Psoas muscle (tissue), 8 donors: Measurements from ENCODE around the gene ANKS4B. TPM values are rescaled to one million over a fixed set of nuclear protein-coding genes. Genes with fewer than 3 reads are reported as not detected.

Source experiments
- ATAC-seq, 4 donors: fragments of 200-7000 bp; cut with Tn5 transposase; one replicate each; pipeline ENCODE4 v1.9.1; 2020; ENCODE audit warnings: moderate library complexity in 3 of 4, mild to moderate bottlenecking in 2 of 4
- DNase-seq, 2 donors: peaks; one replicate each; pipeline ENCODE4 v3.0.0-alpha.2; 2020
- H3K27ac ChIP-seq: fragments of 200-600 bp; one replicate; pipeline ENCODE4 v1.8.0; 2022
- H3K27me3 ChIP-seq, 3 donors: fragments of 200-600 bp in 1 of 3; one replicate each; pipeline versions ENCODE4 v1.6.1 to v1.8.0; 2013 to 2022; ENCODE audit warnings: low read length in 2 of 3, mild to moderate bottlenecking in 2 of 3, moderate library complexity in 1 of 3; ENCODE audit not compliant: insufficient read depth in 3 of 3
- H3K36me3 ChIP-seq, 2 donors: fragments of 200-600 bp in 1 of 2; one replicate each; pipeline versions ENCODE4 v1.6.1 to v1.8.0; 2013 to 2022; ENCODE audit warnings: low read depth in 1 of 2, mild to moderate bottlenecking in 1 of 2, moderate library complexity in 1 of 2; ENCODE audit not compliant: insufficient read depth in 1 of 2
- H3K4me1 ChIP-seq: fragments of 200-600 bp; one replicate; pipeline ENCODE4 v1.8.0; 2022
- H3K4me3 ChIP-seq: fragments of 200-600 bp; one replicate; pipeline ENCODE4 v1.8.0; 2022; ENCODE audit warnings: mild to moderate bottlenecking
- H3K9me3 ChIP-seq: fragments of 200-600 bp; one replicate; pipeline ENCODE4 v1.8.0; 2022
- CTCF ChIP-seq: fragments of 200-600 bp; IDR thresholded peaks from one replicate; pipeline ENCODE4 v1.8.0; 2022; ENCODE audit warnings: antibody characterized with exemption
- WGBS, 3 donors: extraction: QIAGEN DNeasy Blood & Tissue Kit; methylation state at CpG; one replicate each; pipeline versions ENCODE4 v1.1.6 to v1.1.7; 2013; 5-methylcytosine and 5-hydroxymethylcytosine counted together
- intact Hi-C, 2 donors: fragments of 100-400 bp; cut with DNase I; formaldehyde crosslinking; loops; one replicate each; pipeline versions ENCODE4 v1.11.0 to v1.14.2; 2022
- polyA plus RNA-seq, 3 donors: library from polyadenylated mRNA; stranded (reverse); fragments of 200-250 nt; gene quantifications; one replicate each; pipeline ENCODE4 v1.2.3, GENCODE V29; 2013
- total RNA-seq, 4 donors: library from RNA; stranded (reverse); fragmentation: NEBNext Ultra II Directional in 2 of 4; extraction: Animal tissue kit (Norgen Biotek cat#: 25700) in 2 of 4; gene quantifications; one replicate each; pipeline versions ENCODE4 v1.2.1 to v1.2.4, GENCODE V29; 2021 to 2023
- donor health status: healthy with polysubstance abuse.
- donor health status: DM: no; HTN: no; CAD: no; lungs with moderate emphysema.
- donor health status: Bipolar disorder and iron deficiency.
- donor health status: healthy.
- donor health status: DM: yes; HTN: yes; CAD: no.
- donor health status: DM: no; HTN: no; CAD: no.
- donor health status: DM: no; HTN: no; CAD: no.
- donor health status: DM: yes; HTN: yes; CAD: no.

Gene ANKS4B
- total and polyA plus RNA-seq, 7 donors = 0.01 TPM; not detected in 6

DNA sequence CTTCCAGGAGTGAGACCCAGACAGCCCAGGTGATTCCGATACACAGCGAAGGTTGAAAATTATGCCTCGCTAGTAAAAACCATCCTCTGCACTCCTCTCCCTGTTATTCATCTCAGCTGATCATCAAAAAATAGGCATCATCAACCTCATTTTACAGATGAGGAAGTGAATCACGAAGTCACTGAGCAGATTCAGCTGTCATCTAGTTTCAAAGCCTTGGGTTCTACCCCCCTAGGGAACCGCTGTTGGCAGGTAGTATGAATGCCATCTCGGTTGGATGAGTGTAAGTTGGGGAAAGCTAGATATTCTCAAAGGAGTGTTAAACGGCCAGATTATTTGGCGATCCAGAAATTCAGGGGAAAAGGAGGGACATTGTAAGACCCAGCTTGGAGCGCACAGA lies 42.6 kb downstream of the ANKS4B start:
- Histone ChIP-seq H3K27ac (no peak overlapping the region), H3K9me3 (no peaks in the 10 kb centered on the region), H3K4me1 (peaks cover 4% of the 10 kb centered on the region), H3K36me3 (no peaks in the 10 kb centered on the region), H3K4me3 (no peak overlapping the region), H3K27me3 (peaks cover 0 to 21% (median 0%) of the 10 kb centered on the region in 3 donors)
- TF ChIP-seq CTCF = no peak
- 71 to 81% (median 76%) methylated on average over 9 of the region's 9 CpGs for WGBS, 3 donors
- DNase-seq (no peak), ATAC-seq (no peak)
- intact Hi-C loops = loop anchor here in 1 of 2 donors (5.0 kb wide), 2 partner anchors 89 to 119 kb away; partner anchors contain the start of gene LDAF1

DNA sequence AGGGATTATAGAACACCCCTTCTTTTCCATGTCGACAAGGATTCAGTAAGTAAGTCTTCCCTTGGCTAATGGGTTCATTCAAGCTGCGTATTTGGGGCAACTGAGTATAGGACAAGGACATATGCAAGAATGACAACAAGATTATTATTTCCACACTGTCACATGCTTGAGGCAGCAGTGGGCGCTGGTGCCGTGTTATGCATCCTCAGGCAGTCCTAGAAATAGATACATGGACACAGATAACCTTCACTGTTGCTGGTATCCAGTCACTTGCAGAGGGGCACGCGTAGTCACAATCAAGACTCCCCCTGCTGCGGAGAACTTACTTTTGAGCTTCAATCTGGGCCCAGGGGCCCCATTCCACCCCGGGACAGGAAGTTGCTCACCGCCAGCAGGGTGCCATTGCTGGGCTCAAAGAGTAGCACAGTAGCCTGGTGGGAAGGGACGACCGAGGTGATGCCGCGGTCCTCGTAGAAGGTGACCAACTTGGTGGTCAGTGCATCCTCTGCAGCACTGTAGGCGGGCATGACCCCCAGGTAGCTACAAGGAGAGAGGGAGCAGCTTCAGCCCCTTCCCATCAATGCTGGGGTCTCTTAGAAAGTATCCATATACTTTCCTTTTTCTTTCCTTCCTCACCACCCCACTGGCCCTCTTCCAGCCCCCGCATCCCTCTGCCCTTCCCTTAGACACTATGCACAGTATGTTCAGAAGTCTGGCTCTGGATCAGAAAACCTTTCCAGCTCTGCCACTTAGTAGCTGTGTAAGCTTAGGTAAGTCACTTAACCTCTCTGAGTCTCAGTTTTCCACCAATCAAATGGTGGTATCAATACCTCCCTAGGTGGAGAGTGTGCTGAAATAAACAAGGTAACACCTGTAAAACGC lies 43.8 kb downstream of the ANKS4B start:
- intact Hi-C loops = loop anchor here in 1 of 2 donors (5.0 kb wide), 2 partner anchors 90 to 120 kb away; partner anchors contain the start of gene LDAF1
- ATAC-seq = peak in 3 of 4 donors; percentile 12 to 65 (median 62)
- no peak for TF ChIP-seq CTCF
- peak overlapping the region; percentile 0 for H3K27ac ChIP-seq
- peaks cover 4% of the 10 kb centered on the region for H3K4me1 ChIP-seq
- peak overlapping the region; percentile 66 for H3K4me3 ChIP-seq
- no peaks in the 10 kb centered on the region for H3K9me3 ChIP-seq
- peaks cover 0 to 25% (median 0%) of the 10 kb centered on the region in 3 donors for H3K27me3 ChIP-seq
- H3K36me3 ChIP-seq = no peaks in the 10 kb centered on the region
- DNase-seq = no peak
- 58 to 70% (median 68%) methylated on average over 17 of the region's 17 CpGs for WGBS, 3 donors

- 0 to 1% (median 1%) methylated on average over 39 to 46 of the region's 46 CpGs for WGBS, 3 donors
- peak; percentile 88 to 94 (median 94) for ATAC-seq
- no peaks in the 10 kb centered on the region for H3K36me3 ChIP-seq
- TF ChIP-seq CTCF = peak; percentile 75
- peaks cover 4% of the 10 kb centered on the region for H3K4me1 ChIP-seq
- H3K27ac ChIP-seq = peak within 1 kb of the TSS; percentile 0
- H3K27me3 ChIP-seq = peaks cover 0 to 25% (median 0%) of the 10 kb centered on the region in 3 donors
- no peaks in the 10 kb centered on the region for H3K9me3 ChIP-seq
- DNase-seq = peak; percentile 50 to 70
- intact Hi-C loops = loop anchor here in 1 of 2 donors (5.0 kb wide), 2 partner anchors 91 to 121 kb away; partner anchors contain the start of gene LDAF1
- H3K4me3 ChIP-seq = peak within 1 kb of the TSS; percentile 66
These were observed 44.6 kb downstream of the ANKS4B start, which contains the start of gene CRYM for GRCh38 chr16:21277927-21278706. TSS of gene CRYM (minus strand) at chr16:21278290. CDS start at chr16:21278251, 39 bp downstream.

DNA sequence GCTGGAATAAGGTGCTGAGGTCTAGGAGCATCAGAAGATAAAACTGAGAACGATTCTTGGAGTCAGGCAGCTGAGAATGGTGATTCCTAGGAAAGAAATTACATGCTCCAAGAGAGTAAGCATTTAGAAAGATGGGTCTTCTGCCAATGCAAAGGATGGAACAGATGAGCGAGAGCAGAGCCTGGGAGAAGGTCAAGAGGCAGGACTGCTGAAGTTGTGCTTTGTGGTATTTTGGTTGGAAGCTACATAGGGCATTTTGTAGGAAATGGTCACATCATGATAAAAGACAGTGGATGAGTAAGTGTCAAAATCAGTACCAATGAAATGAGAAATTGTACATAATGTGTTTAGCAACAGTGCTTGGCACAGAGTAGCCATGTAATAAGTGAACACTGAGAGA lies 46.0 kb downstream of the ANKS4B start:
- no peak for TF ChIP-seq CTCF
- no peak for ATAC-seq
- Histone ChIP-seq H3K27me3 (peaks cover 0 to 35% (median 0%) of the 10 kb centered on the region in 3 donors), H3K27ac (no peak overlapping the region), H3K4me1 (peaks cover 4% of the 10 kb centered on the region), H3K9me3 (no peaks in the 10 kb centered on the region), H3K36me3 (no peaks in the 10 kb centered on the region), H3K4me3 (no peak overlapping the region)
- 52 to 55% (median 52%) methylated on average over 2 of the region's 2 CpGs for WGBS, 3 donors
- intact Hi-C loops = loop anchor here in 1 of 2 donors (5.0 kb wide), 2 partner anchors 92 to 122 kb away; partner anchors contain the start of gene LDAF1
- DNase-seq = no peak
